Breast epithelium (tissue), 4 donors: ENCODE measurements around the gene RHOH. TPM values are rescaled to one million over a fixed set of nuclear protein-coding genes. Genes with fewer than 3 reads are reported as not detected.

ENCODE experiments used
- DNase-seq, 2 donors: peaks; one replicate each; pipeline ENCODE4 v3.0.0-alpha.2; 2019; ENCODE audit warnings: low spot score in 2 of 2
- H3K27ac ChIP-seq, 2 donors: fragments of 200-600 bp; sonication (generic) in 1 of 2; one replicate each; pipeline ENCODE4 v1.5.1; 2016 to 2019; ENCODE audit warnings: mild to moderate bottlenecking in 1 of 2
- H3K27me3 ChIP-seq, 2 donors: fragments of 200-600 bp; sonication (generic) in 1 of 2; one replicate each; pipeline versions ENCODE4 v1.5.1 to v1.6.0; 2017 to 2019; ENCODE audit warnings: control low read depth in 1 of 2, mild to moderate bottlenecking in 1 of 2
- H3K36me3 ChIP-seq: fragments of 200-600 bp; one replicate; pipeline ENCODE4 v1.5.1; 2019
- H3K4me1 ChIP-seq, 2 donors: fragments of 200-600 bp; sonication (generic); one replicate each; pipeline ENCODE4 v1.5.1; 2016 to 2019; ENCODE audit warnings: control low read depth in 1 of 2
- H3K4me3 ChIP-seq, 3 donors: fragments of 200-600 bp; sonication (generic); 1 replicate in 2 of 3; 2 replicates in 1 of 3; pipeline ENCODE4 v1.5.1; 2016 to 2019; ENCODE audit warnings: mild to moderate bottlenecking in 3 of 3, moderate library complexity in 2 of 3
- H3K9me3 ChIP-seq, 2 donors: fragments of 200-600 bp; sonication (generic) in 1 of 2; one replicate each; pipeline ENCODE4 v1.5.1; 2016 to 2019; ENCODE audit warnings: control low read depth in 1 of 2
- POLR2A ChIP-seq: fragments of 450-650 bp; IDR thresholded peaks from one replicate; pipeline ENCODE4 v1.6.1; 2016; ENCODE audit warnings: antibody characterized with exemption, mild to moderate bottlenecking, moderate library complexity
- POLR2AphosphoS5 ChIP-seq, 3 donors: sonication (generic); formaldehyde crosslinking; IDR thresholded peaks; one replicate each; pipeline ENCODE4 v1.6.1; 2017; ENCODE audit warnings: antibody characterized with exemption in 3 of 3
- intact Hi-C: fragments of 100-400 bp; cut with DNase I; formaldehyde crosslinking; loops from one replicate; pipeline ENCODE4 v1.15.1; 2023; ENCODE audit warnings: low total_unique reads
- total RNA-seq, 3 donors: library from RNA; depleted of rRNA; stranded (reverse); fragments of >200 nt; gene quantifications; one replicate each; pipeline ENCODE4 v1.1.0, GENCODE V29; 2016
- TF ChIP-seq, protein P1 (sequence below), 3 donors: fragments of 450-650 bp; IDR thresholded peaks; one replicate each; pipeline ENCODE4 v1.5.1; 2016 to 2017; ENCODE audit warnings: antibody characterized with exemption in 3 of 3, mild to moderate bottlenecking in 3 of 3, moderate library complexity in 3 of 3

The RHOH gene
- total RNA-seq, 3 donors from 2014 or later = 5.0 to 16.4 (median 9.7) TPM

DNA sequence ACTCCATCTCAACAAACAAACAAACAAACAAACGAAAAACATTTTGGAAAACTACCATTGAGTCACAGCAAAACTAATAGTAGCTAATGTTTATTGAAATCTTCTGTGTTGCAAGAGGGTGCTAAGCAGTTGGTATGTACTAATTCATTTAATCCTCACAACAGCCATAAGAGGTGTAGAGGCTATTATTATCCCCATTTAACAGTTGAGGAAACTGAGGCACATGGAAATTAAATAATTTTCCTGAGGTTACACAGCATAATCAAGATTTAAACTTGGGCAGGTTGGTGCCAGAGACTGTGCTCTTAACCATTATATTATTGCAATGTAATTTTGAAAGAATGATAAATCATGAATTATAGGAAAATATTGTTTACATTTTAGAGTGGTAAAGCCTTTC is 17.5 kb upstream of the RHOH start:
- no peak overlapping the region for H3K4me3 ChIP-seq
- TF ChIP-seq POLR2A (no peak), POLR2AphosphoS5 (IDR thresholded peaks at IDR 0.05) (no peak)
- TF ChIP-seq, protein P1, sequence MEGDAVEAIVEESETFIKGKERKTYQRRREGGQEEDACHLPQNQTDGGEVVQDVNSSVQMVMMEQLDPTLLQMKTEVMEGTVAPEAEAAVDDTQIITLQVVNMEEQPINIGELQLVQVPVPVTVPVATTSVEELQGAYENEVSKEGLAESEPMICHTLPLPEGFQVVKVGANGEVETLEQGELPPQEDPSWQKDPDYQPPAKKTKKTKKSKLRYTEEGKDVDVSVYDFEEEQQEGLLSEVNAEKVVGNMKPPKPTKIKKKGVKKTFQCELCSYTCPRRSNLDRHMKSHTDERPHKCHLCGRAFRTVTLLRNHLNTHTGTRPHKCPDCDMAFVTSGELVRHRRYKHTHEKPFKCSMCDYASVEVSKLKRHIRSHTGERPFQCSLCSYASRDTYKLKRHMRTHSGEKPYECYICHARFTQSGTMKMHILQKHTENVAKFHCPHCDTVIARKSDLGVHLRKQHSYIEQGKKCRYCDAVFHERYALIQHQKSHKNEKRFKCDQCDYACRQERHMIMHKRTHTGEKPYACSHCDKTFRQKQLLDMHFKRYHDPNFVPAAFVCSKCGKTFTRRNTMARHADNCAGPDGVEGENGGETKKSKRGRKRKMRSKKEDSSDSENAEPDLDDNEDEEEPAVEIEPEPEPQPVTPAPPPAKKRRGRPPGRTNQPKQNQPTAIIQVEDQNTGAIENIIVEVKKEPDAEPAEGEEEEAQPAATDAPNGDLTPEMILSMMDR (IDR thresholded peaks at IDR 0.05) = no peak
- no peaks in the 10 kb centered on the region for H3K27me3 ChIP-seq
- H3K4me1 ChIP-seq = no peaks in the 10 kb centered on the region
- H3K9me3 ChIP-seq = no peaks in the 10 kb centered on the region
- intact Hi-C loops = loop anchor here (5.0 kb wide), 1 partner anchor 552 kb away; no protein-coding TSS in a partner anchor
- DNase-seq = no peak
- no peaks in the 10 kb centered on the region for H3K36me3 ChIP-seq
- H3K27ac ChIP-seq = no peak overlapping the region

DNA sequence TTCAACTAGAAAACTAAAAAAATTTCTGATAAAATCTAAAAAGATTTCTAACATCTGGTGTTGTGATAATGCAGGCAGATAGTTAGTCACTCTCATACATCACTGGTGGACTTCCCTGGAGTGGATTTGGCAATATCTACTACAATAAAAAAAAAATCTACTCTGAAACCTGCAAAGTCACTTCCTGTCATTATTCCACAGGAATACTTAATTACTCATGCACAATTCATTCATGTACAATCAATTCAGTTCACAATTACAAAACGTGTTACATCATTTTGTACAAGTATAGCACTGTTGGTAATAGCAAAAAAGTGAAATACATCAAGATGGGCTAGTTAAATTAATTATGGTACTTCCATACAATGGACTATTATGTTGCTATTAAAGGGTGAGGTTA is 16.5 kb upstream of the RHOH start:
- H3K27ac ChIP-seq = no peak overlapping the region
- intact Hi-C loops = no loop called here

DNA sequence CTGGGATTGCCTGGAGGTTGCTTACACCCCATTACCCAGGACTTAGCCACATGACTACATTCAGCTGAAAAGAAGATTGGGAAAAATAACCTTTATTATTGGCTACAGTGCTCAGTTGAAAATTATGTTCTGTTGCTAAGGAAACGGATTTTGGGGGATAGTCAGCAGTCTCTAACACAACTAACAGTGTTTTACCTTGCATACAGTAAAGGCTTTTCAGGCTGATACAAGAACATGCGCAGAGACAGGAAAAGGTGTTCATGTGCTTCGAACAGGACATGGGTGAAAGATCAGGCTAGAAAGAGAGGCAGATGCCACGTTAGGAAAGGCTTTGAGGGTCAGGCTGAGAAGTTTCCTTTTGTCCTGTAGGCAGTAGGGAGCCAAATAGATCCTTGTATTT is 14.8 kb upstream of the RHOH start:
- H3K27ac ChIP-seq = no peak overlapping the region
- TF ChIP-seq, protein P1 (IDR thresholded peaks at IDR 0.05) = no peak
- TF ChIP-seq POLR2AphosphoS5 (IDR thresholded peaks at IDR 0.05) (no peak), POLR2A (no peak)
- no peak for DNase-seq

More for the DNA sequence above, 16.5 kb upstream of the RHOH start:
- no peak overlapping the region for H3K4me3 ChIP-seq
- no peaks in the 10 kb centered on the region for H3K4me1 ChIP-seq
- TF ChIP-seq POLR2A = no peak
- TF ChIP-seq, protein P1 (IDR thresholded peaks at IDR 0.05) = no peak
- TF ChIP-seq POLR2AphosphoS5 (IDR thresholded peaks at IDR 0.05) = no peak
- DNase-seq = no peak
- no peaks in the 10 kb centered on the region for H3K9me3 ChIP-seq
- no peaks in the 10 kb centered on the region for H3K36me3 ChIP-seq
- no peaks in the 10 kb centered on the region for H3K27me3 ChIP-seq

DNA sequence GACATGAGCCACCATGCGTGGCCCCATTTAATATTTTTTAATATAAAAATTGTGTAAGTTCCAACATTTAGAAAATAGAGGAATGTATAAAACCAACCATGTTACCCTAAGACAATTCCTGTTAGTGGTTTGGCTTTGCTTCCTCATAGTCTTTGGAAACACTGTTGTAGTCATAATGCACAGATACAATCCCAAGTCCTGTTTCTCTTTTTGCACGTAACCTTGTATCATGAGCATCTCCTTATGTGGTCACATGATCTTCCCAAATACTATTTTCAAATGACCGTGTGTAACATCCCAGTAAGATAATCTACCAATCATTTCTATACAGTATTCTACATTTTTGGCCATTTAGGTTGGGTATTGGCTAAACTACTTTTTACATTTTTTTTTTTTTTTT is 13.9 kb upstream of the RHOH start:
- no peaks in the 10 kb centered on the region for H3K27me3 ChIP-seq
- no peak overlapping the region for H3K4me3 ChIP-seq
- TF ChIP-seq POLR2AphosphoS5 (IDR thresholded peaks at IDR 0.05) = no peak
- TF ChIP-seq, protein P1 (IDR thresholded peaks at IDR 0.05) = no peak
- no peak for TF ChIP-seq POLR2A
- no peaks in the 10 kb centered on the region for H3K9me3 ChIP-seq
- H3K36me3 ChIP-seq = no peaks in the 10 kb centered on the region
- intact Hi-C loops = no loop called here
- DNase-seq = no peak
- no peak overlapping the region for H3K27ac ChIP-seq
- no peaks in the 10 kb centered on the region for H3K4me1 ChIP-seq

More for the DNA sequence above, 14.8 kb upstream of the RHOH start:
- intact Hi-C loops = no loop called here
- Histone ChIP-seq H3K4me1 (no peaks in the 10 kb centered on the region), H3K4me3 (no peak overlapping the region), H3K36me3 (no peaks in the 10 kb centered on the region), H3K27me3 (no peaks in the 10 kb centered on the region), H3K9me3 (no peaks in the 10 kb centered on the region)

DNA sequence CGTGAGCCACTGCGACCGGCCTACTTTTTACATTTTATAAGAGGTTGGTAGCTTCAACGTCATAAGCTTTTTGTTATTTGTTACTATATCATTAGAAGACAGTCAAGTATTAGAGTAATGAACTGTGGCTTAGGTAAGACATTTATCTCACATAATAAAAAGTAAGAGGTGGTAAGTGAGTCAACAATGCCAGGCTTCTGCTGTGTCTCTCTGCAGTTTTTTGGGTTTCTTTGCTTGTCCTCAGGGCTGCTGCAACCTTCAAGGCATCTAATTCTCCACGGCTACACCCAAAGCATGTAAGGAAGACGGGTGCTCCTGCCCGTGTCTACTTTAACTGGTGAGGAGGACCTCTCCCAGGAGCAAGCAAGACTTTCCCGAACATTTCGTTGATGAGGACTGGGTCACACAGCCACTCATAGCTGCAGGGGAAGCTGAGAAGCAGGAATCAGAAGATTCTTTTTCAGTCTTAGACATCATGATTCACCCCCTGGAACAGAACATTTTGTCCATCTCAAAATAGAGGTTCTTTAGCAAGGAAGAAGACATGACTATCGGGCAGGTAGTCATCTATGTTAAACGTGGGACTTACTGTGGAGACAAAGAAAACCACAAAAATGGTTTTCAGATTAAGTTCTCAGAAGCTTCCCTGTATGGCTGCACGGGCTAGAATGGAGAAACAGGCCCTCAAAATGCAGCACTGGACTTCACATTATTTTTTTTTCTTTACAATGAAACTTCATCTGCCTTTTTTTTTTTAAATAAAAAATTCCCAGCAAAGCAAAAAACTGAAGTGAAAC is 13.0 kb upstream of the RHOH start:
- no peak overlapping the region for H3K27ac ChIP-seq

More for the DNA sequence above, 13.0 kb upstream of the RHOH start:
- intact Hi-C loops = no loop called here
- TF ChIP-seq POLR2A (no peak), POLR2AphosphoS5 (IDR thresholded peaks at IDR 0.05) (no peak)
- TF ChIP-seq, protein P1 (IDR thresholded peaks at IDR 0.05) = no peak
- H3K36me3 ChIP-seq = no peaks in the 10 kb centered on the region
- no peaks in the 10 kb centered on the region for H3K9me3 ChIP-seq
- H3K27me3 ChIP-seq = no peaks in the 10 kb centered on the region
- H3K4me3 ChIP-seq = no peak overlapping the region
- no peak for DNase-seq
- no peaks in the 10 kb centered on the region for H3K4me1 ChIP-seq
